ENCODE data around the gene CLMP. TPM values are rescaled to one million over a fixed set of nuclear protein-coding genes. Genes with fewer than 3 reads are reported as not detected.

Gene CLMP
- total RNA-seq, 1 donor from 2014 or later, result under 0.01 TPM

DNA sequence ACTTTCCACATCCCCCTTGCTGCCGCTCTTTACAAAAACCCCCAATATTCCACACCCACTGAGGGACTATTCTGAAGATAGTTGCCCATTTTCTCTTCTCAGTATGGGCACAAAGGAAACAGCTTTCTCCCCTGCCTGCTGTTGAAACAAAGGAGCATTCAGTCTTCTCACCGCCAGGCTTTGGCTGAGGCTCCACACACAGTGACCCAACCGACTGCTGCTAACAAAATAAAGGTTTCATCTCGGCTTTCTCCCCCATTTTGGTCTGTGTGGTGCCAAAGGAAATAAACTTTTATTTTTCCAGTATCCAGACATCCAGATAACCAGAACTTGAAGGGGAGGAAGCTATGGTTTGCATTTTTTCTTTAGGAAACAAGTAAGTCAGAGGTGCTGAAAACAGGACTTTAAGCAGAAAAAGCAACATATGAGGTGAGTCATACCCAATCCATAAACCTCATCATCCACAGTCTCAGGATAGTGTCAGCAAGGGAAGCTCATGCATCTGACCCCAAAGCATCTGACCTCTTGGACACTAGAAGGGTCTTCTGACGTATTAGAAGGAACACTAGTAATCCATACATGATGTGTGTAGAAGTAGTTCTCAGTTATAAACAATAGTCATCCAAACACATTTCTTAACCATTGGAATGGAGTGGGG lies 6.4 kb downstream of the CLMP start:
- DNase-seq (ENCODE audit: low read depth in 2 of 2), result peak in 1 of 2 donors; percentile 20

GRCh38 chr11:123187665-123188507 lies 7.2 kb downstream of the CLMP start:
- no peak for DNase-seq (ENCODE audit: low read depth in 2 of 2)

- no peak for DNase-seq (ENCODE audit: low read depth in 2 of 2)
Observed at GRCh38 chr11:123187248-123187647, 7.8 kb downstream of the CLMP start.

GRCh38 chr11:123186286-123186685 lies 8.8 kb downstream of the CLMP start:
- no peak for DNase-seq (ENCODE audit: low read depth in 2 of 2)

- DNase-seq (ENCODE audit: low read depth in 2 of 2), result no peak
Observed at GRCh38 chr11:123185326-123185725, 9.7 kb downstream of the CLMP start.

- no peak for DNase-seq (ENCODE audit: low read depth in 2 of 2)
Observed at GRCh38 chr11:123184531-123184930, 10.5 kb downstream of the CLMP start.

GRCh38 chr11:123183391-123184099 lies 11.5 kb downstream of the CLMP start:
- no peak for DNase-seq (ENCODE audit: low read depth in 2 of 2)

GRCh38 chr11:123181767-123182500 lies 13.1 kb downstream of the CLMP start:
- no peak for DNase-seq (ENCODE audit: low read depth in 2 of 2)

- no peak for DNase-seq (ENCODE audit: low read depth in 2 of 2)
Observed at GRCh38 chr11:123181075-123181474, 14.0 kb downstream of the CLMP start.

DNA sequence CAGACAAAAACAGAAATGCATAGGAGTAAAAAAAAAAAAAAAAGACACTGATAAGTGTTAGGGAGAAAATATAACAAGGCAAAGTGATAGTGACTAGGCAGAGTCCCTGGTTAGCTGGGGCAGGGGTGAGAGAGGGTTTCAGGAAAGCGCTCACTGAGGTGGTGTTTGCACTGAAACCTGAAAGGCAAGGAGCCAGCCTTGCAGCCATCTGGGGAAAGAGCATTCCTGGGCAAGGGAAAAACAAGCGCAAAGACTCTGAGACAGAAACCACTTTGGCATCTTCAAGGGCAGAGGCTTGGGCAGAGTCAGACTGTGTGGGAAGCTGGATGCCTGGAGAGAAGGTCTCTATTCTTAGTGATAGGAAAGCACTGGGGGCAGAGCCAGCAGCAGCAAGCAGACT lies 14.5 kb downstream of the CLMP start:
- no peak for DNase-seq (ENCODE audit: low read depth in 2 of 2)

DNA sequence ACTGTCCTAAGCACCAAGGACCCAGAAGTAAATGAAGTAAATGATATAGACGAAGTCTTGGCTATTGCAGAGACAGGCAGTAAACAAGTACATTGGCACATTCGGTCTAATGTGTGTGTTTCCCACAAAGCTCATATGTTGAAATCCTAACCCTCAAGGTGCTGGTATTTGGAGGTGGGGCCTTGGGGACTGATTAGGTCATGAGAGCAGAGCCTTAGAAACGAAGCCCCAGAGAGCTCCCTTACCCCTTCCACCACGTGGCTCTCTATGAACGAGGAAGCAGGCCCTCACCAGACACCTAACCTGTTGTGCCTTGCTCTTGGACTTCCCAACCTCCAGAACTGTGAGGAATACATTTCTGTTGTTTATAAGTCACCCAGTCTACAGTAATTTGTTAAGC lies 14.9 kb downstream of the CLMP start:
- no peak for DNase-seq (ENCODE audit: low read depth in 2 of 2)

DNA sequence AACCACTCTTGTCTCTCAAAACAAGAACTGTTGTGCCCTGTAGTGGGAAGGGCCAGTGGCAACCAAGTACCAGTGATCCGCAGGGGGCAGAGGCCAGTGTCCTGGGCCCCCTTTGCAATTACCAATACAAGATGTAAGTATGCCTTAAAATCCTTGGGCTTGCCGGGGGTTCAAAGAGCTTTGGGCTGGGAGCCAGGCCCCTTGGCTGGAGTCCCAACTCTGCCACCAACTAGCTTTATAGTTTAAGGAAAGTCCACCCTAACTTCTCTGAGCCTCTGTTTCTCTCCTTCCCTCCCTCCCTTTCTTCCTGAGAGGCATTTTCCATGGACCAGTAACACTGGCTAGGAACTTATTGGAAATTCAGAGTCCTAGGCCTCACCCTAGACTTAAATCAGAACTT lies 15.5 kb downstream of the CLMP start:
- DNase-seq (ENCODE audit: low read depth in 2 of 2), result no peak

DNA sequence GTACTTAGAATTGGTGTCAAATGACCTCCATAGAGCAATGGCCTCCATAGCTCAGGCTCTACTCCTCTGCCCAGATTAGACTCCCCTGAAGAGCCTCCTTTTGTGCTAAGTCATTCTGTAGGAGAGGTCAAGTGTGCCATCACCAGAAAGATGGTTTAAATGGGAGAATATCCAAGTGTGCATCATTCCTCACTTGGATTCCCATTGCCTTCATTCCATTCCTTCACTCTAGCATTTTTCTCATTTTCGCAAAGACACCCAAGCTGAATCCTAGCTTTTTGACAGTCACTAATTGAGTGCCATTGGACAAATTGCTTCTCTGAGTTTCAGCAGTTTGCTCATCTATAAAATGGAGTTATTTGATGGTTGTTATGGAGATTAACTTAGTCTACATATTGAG lies 16.9 kb downstream of the CLMP start:
- DNase-seq (ENCODE audit: low read depth in 2 of 2), result no peak

DNA sequence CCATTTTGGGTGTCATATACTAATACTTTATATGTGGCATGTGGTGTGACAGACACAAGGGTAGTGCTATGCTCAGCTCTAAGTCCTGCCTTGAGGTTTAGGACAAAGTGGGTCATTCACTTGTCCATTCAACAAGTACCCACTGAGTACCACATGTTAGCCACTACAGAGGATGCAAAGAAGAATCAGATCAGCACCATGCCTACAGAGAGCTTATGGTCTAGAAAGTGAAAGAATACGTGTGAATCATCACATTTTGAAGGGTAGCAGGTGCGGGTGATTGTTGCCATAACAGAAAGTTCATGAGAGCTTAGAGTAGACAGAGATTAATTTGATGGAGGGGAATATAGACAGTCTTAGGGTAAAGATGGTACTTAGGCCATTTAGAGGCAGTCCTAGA lies 18.3 kb downstream of the CLMP start:
- no peak for DNase-seq (ENCODE audit: low read depth in 2 of 2)

GRCh38 chr11:123174196-123175183 lies 20.6 kb downstream of the CLMP start:
- no peak for DNase-seq (ENCODE audit: low read depth in 2 of 2)

DNA sequence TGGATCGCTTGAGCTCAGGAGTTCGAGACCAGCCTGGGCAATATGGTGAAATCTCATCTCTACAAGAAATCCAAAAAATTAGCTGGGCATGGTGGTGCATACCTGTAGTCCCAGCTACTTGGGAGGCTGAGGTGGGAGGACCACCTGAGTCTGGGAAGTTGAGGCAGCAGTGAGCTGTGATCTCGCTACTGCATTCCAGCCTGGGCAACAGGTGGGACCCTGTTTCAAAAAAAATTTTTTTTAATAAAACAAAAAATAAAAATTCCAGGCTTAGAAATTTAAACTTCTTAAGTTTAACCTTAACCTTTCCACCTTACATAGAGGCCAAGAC lies 21.2 kb downstream of the CLMP start:
- DNase-seq (ENCODE audit: low read depth in 2 of 2), result no peak

DNA sequence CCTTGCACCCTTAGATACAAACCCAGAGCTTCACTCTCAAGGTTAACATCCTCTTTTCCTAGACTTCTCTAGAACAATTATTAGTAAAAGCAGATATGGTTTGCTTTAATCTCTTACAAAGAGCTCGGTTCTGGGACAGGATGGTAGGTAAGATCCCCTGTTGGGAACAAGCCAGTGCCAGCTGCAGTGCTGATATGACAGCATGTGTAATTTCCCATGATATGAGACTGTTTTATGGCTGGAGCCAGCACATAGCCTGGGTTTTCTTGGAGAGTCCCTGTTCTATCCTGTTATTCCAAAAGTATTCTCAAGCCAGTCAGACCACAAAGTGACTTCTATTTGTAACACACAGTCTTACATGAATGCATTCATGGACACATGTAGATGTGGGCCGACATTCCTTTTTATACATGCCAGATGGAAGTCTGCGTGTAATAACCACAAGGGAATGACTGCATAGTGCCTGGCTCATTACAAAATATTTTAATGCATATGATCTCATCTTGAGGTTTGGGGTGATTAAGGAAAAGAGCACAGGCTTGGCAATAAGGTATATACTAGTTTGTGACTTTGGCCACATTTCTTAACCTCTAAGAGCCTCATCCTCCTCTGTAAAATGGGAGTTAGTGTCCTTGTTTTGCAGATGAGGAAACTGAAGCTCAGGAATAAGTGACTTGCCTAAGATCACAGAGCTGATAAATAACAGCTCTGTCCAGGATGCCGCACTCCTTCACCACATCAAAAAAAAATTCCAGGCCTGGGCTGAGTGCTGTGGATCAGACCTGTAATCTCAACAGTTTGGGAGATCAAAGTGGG lies 21.8 kb downstream of the CLMP start:
- DNase-seq (ENCODE audit: low read depth in 2 of 2), result no peak

GRCh38 chr11:123170929-123171328 lies 24.1 kb downstream of the CLMP start:
- DNase-seq (ENCODE audit: low read depth in 2 of 2), result no peak

- DNase-seq (ENCODE audit: low read depth in 2 of 2), result no peak
Observed at GRCh38 chr11:123169821-123170220, 25.2 kb downstream of the CLMP start.

GRCh38 chr11:123168955-123169484 lies 26.0 kb downstream of the CLMP start:
- DNase-seq (ENCODE audit: low read depth in 2 of 2), result no peak

Measured in dermis microvascular lymphatic vessel endothelial cell (primary cell).